H1 (cell line): ENCODE data around the gene ADGB. TPM values are rescaled to one million over a fixed set of nuclear protein-coding genes. Genes with fewer than 3 reads are reported as not detected.

ENCODE experiments used
- CTCF ChIA-PET: fragments of 300-600 bp; sonication (Branson Sonifier 250); formaldehyde crosslinking; loops from one replicate; lab custom pipeline; 2021; ENCODE audit not compliant: partially characterized antibody; lab: Charles Lee
- POLR2A ChIA-PET: fragments of 300-600 bp; sonication (Branson Sonifier 250); formaldehyde crosslinking; loops from one replicate; lab custom pipeline; 2021; ENCODE audit warnings: inconsistent platforms; ENCODE audit not compliant: partially characterized antibody; lab: Charles Lee
- DNase-seq, 2 experiments: peaks; one replicate each; pipeline versions ENCODE4 v3.0.0 to v3.0.0-alpha.2; 2010 to 2022; ENCODE audit warnings: low spot score in 2 of 2, low read depth in 1 of 2, mixed read lengths in 1 of 2
- FAIRE-seq: peaks from 2 replicates; lab custom pipeline; 2011; peaks lifted over from hg19 to GRCh38; lab: Jason Lieb, UNC
- H2AFZ ChIP-seq: 2 replicates; pipeline ENCODE4 v1.8.1; 2012; ENCODE audit warnings: low read length, inconsistent platforms
- H2AK5ac ChIP-seq: 2 replicates; pipeline ENCODE4 v1.6.1; 2013; ENCODE audit warnings: low read depth, low read length
- H2BK120ac ChIP-seq: replicated peaks from 2 replicates; pipeline ENCODE3; 2013; ENCODE audit warnings: low read depth, low read length, inconsistent platforms
- H2BK12ac ChIP-seq: 2 replicates; pipeline ENCODE4 v1.6.1; 2013; ENCODE audit warnings: low read depth, low read length
- H2BK15ac ChIP-seq: 2 replicates; pipeline ENCODE4 v1.6.1; 2013; ENCODE audit warnings: low read length
- H2BK20ac ChIP-seq: 2 replicates; pipeline ENCODE4 v1.6.1; 2013; ENCODE audit warnings: low read length
- H2BK5ac ChIP-seq: 2 replicates; pipeline ENCODE4 v1.6.1; 2013; ENCODE audit warnings: low read depth, low read length
- H3K14ac ChIP-seq: 2 replicates; pipeline ENCODE4 v1.6.1; 2013; ENCODE audit warnings: inconsistent platforms; ENCODE audit not compliant: insufficient read length
- H3K18ac ChIP-seq: 2 replicates; pipeline ENCODE4 v1.6.1; 2013; ENCODE audit warnings: low read length; ENCODE audit errors: extremely low read depth
- H3K23ac ChIP-seq: 2 replicates; pipeline ENCODE4 v1.6.1; 2013; ENCODE audit warnings: inconsistent platforms; ENCODE audit not compliant: insufficient read length
- H3K23me2 ChIP-seq: 2 replicates; pipeline ENCODE4 v1.6.1; 2013; ENCODE audit warnings: low read depth, low read length
- H3K27ac ChIP-seq: 2 replicates; pipeline ENCODE4 v1.6.1; 2011; ENCODE audit warnings: low read depth, low read length, inconsistent platforms
- H3K27me3 ChIP-seq, 4 experiments: replicated peaks in 1 of 4; 1 replicate in 1 of 4; 2 replicates in 3 of 4; pipeline versions ENCODE4 v1.6.1 to v1.8.1; 2011 to 2013; ENCODE audit warnings: low read length in 3 of 4, mild to moderate bottlenecking in 3 of 4, inconsistent platforms in 2 of 4, mixed read lengths in 2 of 4, moderate library complexity in 1 of 4; ENCODE audit not compliant: control insufficient read depth in 3 of 4, insufficient read depth in 3 of 4; ENCODE audit errors: extremely low read depth in 1 of 4
- H3K36me3 ChIP-seq, 4 experiments: 2 replicates each; pipeline versions ENCODE4 v1.6.1 to v1.8.1; 2011 to 2013; ENCODE audit warnings: mild to moderate bottlenecking in 4 of 4, low read length in 3 of 4, moderate library complexity in 2 of 4, control low read depth in 1 of 4, inconsistent platforms in 1 of 4; ENCODE audit not compliant: insufficient read depth in 4 of 4, control insufficient read depth in 2 of 4
- H3K4ac ChIP-seq: replicated peaks from 2 replicates; pipeline ENCODE3; 2013; ENCODE audit warnings: low read length, low read depth, mixed read lengths, inconsistent platforms; ENCODE audit not compliant: insufficient read length
- H3K4me1 ChIP-seq, 4 experiments: replicated peaks in 1 of 4; 1 replicate in 1 of 4; 2 replicates in 3 of 4; pipeline versions ENCODE4 v1.6.1 to v1.8.1; 2011 to 2013; ENCODE audit warnings: low read length in 3 of 4, inconsistent platforms in 2 of 4, mixed read lengths in 1 of 4; ENCODE audit not compliant: insufficient read depth in 4 of 4, control insufficient read depth in 3 of 4
- H3K4me2 ChIP-seq, 2 experiments: 2 replicates each; pipeline versions ENCODE4 v1.6.1 to v1.8.1; 2011 to 2013; ENCODE audit warnings: low read depth in 2 of 2, low read length in 2 of 2, control low read depth in 1 of 2, inconsistent platforms in 1 of 2, mild to moderate bottlenecking in 1 of 2; ENCODE audit not compliant: insufficient read depth in 1 of 2
- H3K4me3 ChIP-seq, 4 experiments: fragments of 200-600, 300-600 bp in 1 of 4; sonication (generic), shearing (Covaris generic), sonication (Bioruptor Twin) in 1 of 4; 2 replicates each; pipeline versions ENCODE4 v1.5.1 to v1.8.1; 2011 to 2016; ENCODE audit warnings: low read length in 4 of 4, low read depth in 3 of 4, control low read depth in 2 of 4, inconsistent platforms in 2 of 4, mild to moderate bottlenecking in 2 of 4, mixed read lengths in 1 of 4, moderate library complexity in 1 of 4; ENCODE audit not compliant: insufficient read depth in 2 of 4; ENCODE audit errors: extremely low read depth in 1 of 4
- H3K56ac ChIP-seq: replicated peaks from 2 replicates; pipeline ENCODE3; 2013; ENCODE audit warnings: low read depth, mild to moderate bottlenecking, mixed read lengths, low read length, inconsistent platforms; ENCODE audit not compliant: insufficient read length
- H3K79me1 ChIP-seq: 2 replicates; pipeline ENCODE4 v1.6.1; 2013; ENCODE audit warnings: low read depth, low read length, control low read depth
- H3K79me2 ChIP-seq, 2 experiments: 2 replicates each; pipeline versions ENCODE4 v1.6.1 to v1.8.1; 2012 to 2013; ENCODE audit warnings: low read length in 2 of 2, mild to moderate bottlenecking in 2 of 2, inconsistent platforms in 1 of 2; ENCODE audit not compliant: insufficient read depth in 2 of 2, control insufficient read depth in 1 of 2
- H3K9ac ChIP-seq, 4 experiments: replicated peaks in 1 of 4; 1 replicate in 1 of 4; 2 replicates in 3 of 4; pipeline versions ENCODE4 v1.6.1 to v1.8.1; 2011 to 2013; ENCODE audit warnings: low read depth in 3 of 4, low read length in 3 of 4, control low read depth in 2 of 4, mild to moderate bottlenecking in 2 of 4, moderate library complexity in 2 of 4, inconsistent platforms in 1 of 4; ENCODE audit errors: extremely low read depth in 1 of 4
- H3K9me3 ChIP-seq, 2 experiments: 2 replicates each; pipeline versions ENCODE4 v1.6.1 to v1.8.1; 2012 to 2013; ENCODE audit warnings: mild to moderate bottlenecking in 2 of 2, moderate library complexity in 2 of 2, control low read depth in 1 of 2, inconsistent platforms in 1 of 2, low read depth in 1 of 2, low read length in 1 of 2, mixed read lengths in 1 of 2; ENCODE audit not compliant: insufficient read depth in 2 of 2
- H4K20me1 ChIP-seq, 2 experiments: replicated peaks in 1 of 2; 2 replicates each; pipeline versions ENCODE3 to v1.8.1; 2011 to 2013; ENCODE audit warnings: inconsistent platforms in 2 of 2, low read length in 2 of 2, mild to moderate bottlenecking in 1 of 2; ENCODE audit not compliant: insufficient read depth in 2 of 2, control insufficient read depth in 1 of 2
- H4K5ac ChIP-seq: 2 replicates; pipeline ENCODE4 v1.6.1; 2013; ENCODE audit warnings: low read length, low read depth, mixed read lengths, inconsistent platforms; ENCODE audit not compliant: insufficient read length
- H4K8ac ChIP-seq: 2 replicates; pipeline ENCODE4 v1.8.0; 2013; ENCODE audit warnings: mild to moderate bottlenecking, moderate library complexity, low read length, inconsistent platforms; ENCODE audit not compliant: insufficient read depth; ENCODE audit errors: extremely low read depth
- H4K91ac ChIP-seq: replicated peaks from 2 replicates; pipeline ENCODE3; 2013; ENCODE audit warnings: low read length, mixed read lengths, inconsistent platforms; ENCODE audit not compliant: insufficient read length
- SAP30 ChIP-seq: fragments of 300-600 bp; sonication (generic); IDR thresholded peaks from 2 replicates; pipeline ENCODE4 v1.7.1; 2012; ENCODE audit warnings: low read length, moderate library complexity, mild to moderate bottlenecking, inconsistent platforms; ENCODE audit not compliant: insufficient read depth, insufficient replicate concordance
- SIN3A ChIP-seq, 2 experiments: IDR thresholded peaks in 1 of 2; conservative IDR thresholded peaks in 1 of 2; 2 replicates each; pipeline ENCODE4 v1.6.1; 2011 to 2012; ENCODE audit warnings: low read length in 2 of 2, improper control_type of control experiment in 1 of 2, low read depth in 1 of 2, mild to moderate bottlenecking in 1 of 2
- WGBS, 2 experiments: shearing (Covaris generic) in 1 of 2; methylation state at CpG; one replicate each; pipeline versions ENCODE4 v1.1.6 to v1.1.7; 2013 to 2015; ENCODE audit warnings: low lambda C conversion rate in 2 of 2, mixed read lengths in 2 of 2, inconsistent platforms in 1 of 2, low coverage in 1 of 2, missing lambda C conversion rate in 1 of 2; ENCODE audit not compliant: insufficient replicate concordance in 2 of 2, insufficient coverage in 1 of 2, insufficient read length in 1 of 2; ENCODE audit errors: extremely low coverage in 1 of 2, missing lambda C conversion rate in 1 of 2; 5-methylcytosine and 5-hydroxymethylcytosine counted together
- polyA plus RNA-seq, 7 experiments: library from polyadenylated mRNA; depleted of rRNA in 3 of 7; stranded (reverse) in 5 of 7; unstranded in 2 of 7; fragments of >200 nt in 5 of 7; fragments of 200-250 nt in 2 of 7; gene quantifications; 1 replicate in 5 of 7; 2 replicates in 1 of 7; 4 replicates in 1 of 7; pipeline versions ENCODE4 v1.2.1 to v1.2.3, GENCODE V29; 2011 to 2013; ENCODE audit warnings: missing spikeins in 2 of 7, mixed read lengths in 2 of 7
- total RNA-seq: library from RNA; stranded (reverse); fragmentation: NEBNext Ultra II Directional; extraction: Animal tissue kit (Norgen Biotek cat#: 25700); gene quantifications from 2 replicates; pipeline ENCODE4 v1.2.1, GENCODE V29; 2021

The ADGB gene
- total and polyA plus RNA-seq, 2 of the 8 experiments (the other 6 are each of a cell fraction or from before 2014, with no cell fraction given): not detected

- Histone ChIP-seq H3K18ac (no peak overlapping the region), H3K9ac (no peak overlapping the region), H3K27me3 (no peaks in the 10 kb centered on the region), H3K4me2 (no peak overlapping the region), H2BK120ac (no peak overlapping the region), H3K4me3 (no peak overlapping the region), H3K14ac (no peak overlapping the region), H3K36me3 (no peaks in the 10 kb centered on the region), H2AK5ac (no peak overlapping the region), H4K20me1 (no peaks in the 10 kb centered on the region), H4K5ac (no peak overlapping the region), H2BK15ac (no peak overlapping the region), H3K23ac (no peak overlapping the region), H2BK20ac (no peak overlapping the region), H3K56ac (no peak overlapping the region), H3K79me2 (no peaks in the 10 kb centered on the region), H3K4ac (no peak overlapping the region), H3K23me2 (no peaks in the 10 kb centered on the region), H3K9me3 (no peaks in the 10 kb centered on the region), H2BK12ac (no peak overlapping the region), H3K4me1 (no peaks in the 10 kb centered on the region), H2AFZ (no peak overlapping the region), H4K8ac (no peak overlapping the region), H3K79me1 (no peaks in the 10 kb centered on the region), H2BK5ac (no peak overlapping the region), H4K91ac (no peak overlapping the region), H3K27ac (no peak overlapping the region)
- no peak for FAIRE-seq
- TF ChIP-seq SIN3A (conservative IDR thresholded peaks at IDR 0.05 in 1 of 2, IDR thresholded peaks at IDR 0.05 in 1 of 2; ENCODE audit: low read depth in 1 of 2, low read length in 2 of 2) (no peak), SAP30 (no peak)
- 92% methylated on average over 4 of the region's 4 CpGs; no CpG with 5 or more reads in 1 of the 2 experiments for WGBS, 2 experiments
- ChIA-PET CTCF (interaction anchor here (0.9 to 1.3 kb wide), 2 partner anchors 8 to 517 kb away, joined by 3 to 4 read pairs; no protein-coding TSS in a partner anchor), POLR2A (no interaction called here)
- DNase-seq: no peak
These were observed 265.5 kb downstream of the ADGB start for GRCh38 chr6:146864300-146864699.
